AG09309 (cell line): ENCODE data around the gene ATXN2.

Experiments used
- DNase-seq: peaks from one replicate; pipeline ENCODE4 v3.0.0-alpha.2; 2010; ENCODE audit warnings: low read depth
- H3K4me3 ChIP-seq: 2 replicates; pipeline ENCODE4 v1.5.1; 2011; ENCODE audit warnings: mild to moderate bottlenecking, low read depth, low read length, moderate library complexity; ENCODE audit not compliant: control insufficient read depth
- CTCF ChIP-seq: IDR thresholded peaks from 2 replicates; pipeline ENCODE4 v1.5.1; 2011; ENCODE audit warnings: mild to moderate bottlenecking, low read depth, low read length, inconsistent platforms; ENCODE audit not compliant: insufficient read depth, control insufficient read depth; ENCODE audit errors: missing control alignments

The ATXN2 gene

GRCh38 chr12:111441107-111441928 lies 157.8 kb downstream of the ATXN2 start:
- DNase-seq, result no peak
- no peak for TF ChIP-seq CTCF
- H3K4me3 ChIP-seq, result no peak overlapping the region

- H3K4me3 ChIP-seq, result no peak overlapping the region
- no peak for TF ChIP-seq CTCF
- no peak for DNase-seq
These were observed 158.5 kb downstream of the ATXN2 start for GRCh38 chr12:111440631-111441030.

GRCh38 chr12:111440152-111440551 lies 159.0 kb downstream of the ATXN2 start:
- no peak for DNase-seq
- no peak for TF ChIP-seq CTCF
- no peak overlapping the region for H3K4me3 ChIP-seq

GRCh38 chr12:111439657-111440151 lies 159.4 kb downstream of the ATXN2 start:
- DNase-seq, result no peak
- no peak for TF ChIP-seq CTCF

DNA sequence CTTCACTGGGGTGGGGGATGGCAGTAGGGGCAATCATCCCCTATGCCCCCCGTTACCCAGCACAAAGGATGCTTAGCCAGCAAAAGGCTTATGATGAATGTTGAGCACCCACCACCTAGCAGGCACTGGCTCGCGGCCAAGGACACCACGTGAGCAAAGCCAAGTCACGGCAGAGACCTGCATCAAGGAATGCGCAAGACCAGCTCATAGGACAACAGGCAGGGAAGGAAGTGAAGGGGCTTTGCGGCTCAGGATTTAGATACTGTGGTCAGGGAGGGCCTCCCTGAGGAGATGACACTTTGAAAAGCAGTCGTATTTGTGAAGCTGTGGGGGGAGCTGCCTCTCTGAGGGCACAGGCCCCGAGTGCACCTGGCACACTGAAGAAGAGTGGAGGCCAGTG lies 160.6 kb downstream of the ATXN2 start:
- DNase-seq, result no peak
- H3K4me3 ChIP-seq, result no peak overlapping the region
- no peak for TF ChIP-seq CTCF

More at GRCh38 chr12:111439657-111440151, 159.4 kb downstream of the ATXN2 start:
- H3K4me3 ChIP-seq, result no peak overlapping the region

- TF ChIP-seq CTCF, result no peak
- no peak overlapping the region for H3K4me3 ChIP-seq
- no peak for DNase-seq
These were observed 161.2 kb downstream of the ATXN2 start for GRCh38 chr12:111437816-111438454.
